Prostate gland (tissue), 2 donors: ENCODE measurements around the gene TMEM108. TPM values are rescaled to one million over a fixed set of nuclear protein-coding genes. Genes with fewer than 3 reads are reported as not detected.

Experiments used
- DNase-seq: peaks from one replicate; pipeline ENCODE4 v3.0.0-alpha.2; 2019; ENCODE audit warnings: low spot score
- H3K27ac ChIP-seq, 2 donors: fragments of 200-600 bp; sonication (generic); 2 replicates each; pipeline ENCODE4 v1.5.1; 2017 to 2019
- H3K27me3 ChIP-seq: fragments of 200-600 bp; sonication (generic); replicated peaks from 2 replicates; pipeline ENCODE4 v1.5.1; 2019; ENCODE audit not compliant: insufficient read depth
- H3K36me3 ChIP-seq, 2 donors: fragments of 200-600 bp; sonication (generic); 1 replicate in 1 of 2; 2 replicates in 1 of 2; pipeline versions ENCODE4 v1.5.1 to v1.8.1; 2017 to 2019
- H3K4me1 ChIP-seq: fragments of 200-600 bp; sonication (generic); replicated peaks from 2 replicates; pipeline ENCODE4 v1.5.1; 2019
- H3K4me3 ChIP-seq, 2 donors: fragments of 200-600 bp; sonication (generic); 2 replicates each; pipeline ENCODE4 v1.5.1; 2017 to 2019
- H3K9me3 ChIP-seq: fragments of 200-600 bp; sonication (generic); 2 replicates; pipeline ENCODE4 v1.5.1; 2017
- CTCF ChIP-seq, 4 experiments: fragments of 200-600 bp in 2 of 4; fragments of 450-650 bp in 2 of 4; sonication (generic) in 2 of 4; IDR thresholded peaks; 1 replicate in 3 of 4; 2 replicates in 1 of 4; pipeline ENCODE4 v1.5.1; 2016 to 2019; ENCODE audit warnings: antibody characterized with exemption in 4 of 4, mild to moderate bottlenecking in 2 of 4, moderate library complexity in 2 of 4
- POLR2A ChIP-seq: fragments of 450-650 bp; IDR thresholded peaks from one replicate; pipeline ENCODE4 v1.6.1; 2016; ENCODE audit warnings: antibody characterized with exemption, mild to moderate bottlenecking
- POLR2AphosphoS5 ChIP-seq: sonication (generic); formaldehyde crosslinking; IDR thresholded peaks from one replicate; pipeline ENCODE4 v1.6.1; 2017; ENCODE audit warnings: antibody characterized with exemption
- WGBS: methylation state at CpG from one replicate; pipeline ENCODE4 v1.1.5; 2018; 5-methylcytosine and 5-hydroxymethylcytosine counted together
- intact Hi-C: fragments of 100-400 bp; cut with DNase I; formaldehyde crosslinking; loops from one replicate; pipeline ENCODE4 v1.14.2; 2022
- total RNA-seq, 2 donors: library from RNA; depleted of rRNA; stranded (reverse); fragments of >200 nt; gene quantifications; one replicate each; pipeline ENCODE4 v1.1.0, GENCODE V29; 2016

TMEM108 gene
- total RNA-seq, 2 donors from 2014 or later = 8.1 TPM; not detected in 1

- Histone ChIP-seq H3K36me3 (no peaks in the 10 kb centered on the region), H3K27me3 (no peaks in the 10 kb centered on the region), H3K9me3 (no peaks in the 10 kb centered on the region), H3K27ac (no peak overlapping the region), H3K4me3 (no peak overlapping the region), H3K4me1 (no peaks in the 10 kb centered on the region)
- no peak for TF ChIP-seq CTCF (IDR thresholded peaks at IDR 0.05)
- no peak for TF ChIP-seq POLR2A
- TF ChIP-seq POLR2AphosphoS5 = no peak
- 68% methylated on average over 2 of the region's 2 CpGs for WGBS
- DNase-seq = no peak
- intact Hi-C loops = no loop called here
Observed at GRCh38 chr3:133211449-133211848, 173.3 kb downstream of the TMEM108 start.

GRCh38 chr3:133211856-133212255 is 173.7 kb downstream of the TMEM108 start:
- Histone ChIP-seq H3K27me3 (no peaks in the 10 kb centered on the region), H3K9me3 (no peaks in the 10 kb centered on the region), H3K36me3 (no peaks in the 10 kb centered on the region), H3K4me1 (no peaks in the 10 kb centered on the region), H3K4me3 (no peak overlapping the region), H3K27ac (no peak overlapping the region)
- intact Hi-C loops = no loop called here
- no peak for TF ChIP-seq POLR2AphosphoS5
- TF ChIP-seq CTCF (IDR thresholded peaks at IDR 0.05) = no peak
- TF ChIP-seq POLR2A = no peak
- no peak for DNase-seq

GRCh38 chr3:133213937-133214336 is 175.7 kb downstream of the TMEM108 start:
- H3K27me3 ChIP-seq = no peaks in the 10 kb centered on the region
- intact Hi-C loops = no loop called here

GRCh38 chr3:133227813-133228212 is 189.6 kb downstream of the TMEM108 start:
- Histone ChIP-seq H3K4me3 (no peak overlapping the region), H3K27ac (no peak overlapping the region), H3K4me1 (no peaks in the 10 kb centered on the region), H3K27me3 (no peaks in the 10 kb centered on the region), H3K9me3 (no peaks in the 10 kb centered on the region), H3K36me3 (no peaks in the 10 kb centered on the region)
- TF ChIP-seq POLR2A (no peak), CTCF (IDR thresholded peaks at IDR 0.05) (no peak), POLR2AphosphoS5 (no peak)
- intact Hi-C loops = no loop called here
- no peak for DNase-seq
- 60% methylated on average over 3 of the region's 3 CpGs for WGBS

More at GRCh38 chr3:133213937-133214336, 175.7 kb downstream of the TMEM108 start:
- Histone ChIP-seq H3K4me1 (no peaks in the 10 kb centered on the region), H3K27ac (no peak overlapping the region), H3K9me3 (no peaks in the 10 kb centered on the region), H3K36me3 (no peaks in the 10 kb centered on the region), H3K4me3 (no peak overlapping the region)
- 71% methylated on average over 2 of the region's 2 CpGs for WGBS
- no peak for DNase-seq
- TF ChIP-seq CTCF (IDR thresholded peaks at IDR 0.05) (no peak), POLR2A (no peak), POLR2AphosphoS5 (no peak)

GRCh38 chr3:133230195-133230594 is 192.0 kb downstream of the TMEM108 start:
- intact Hi-C loops = no loop called here
- no peak for DNase-seq
- 74% methylated on average over 4 of the region's 4 CpGs for WGBS

More at GRCh38 chr3:133230195-133230594, 192.0 kb downstream of the TMEM108 start:
- Histone ChIP-seq H3K27me3 (no peaks in the 10 kb centered on the region), H3K9me3 (no peaks in the 10 kb centered on the region), H3K4me1 (no peaks in the 10 kb centered on the region), H3K27ac (no peak overlapping the region), H3K36me3 (no peaks in the 10 kb centered on the region), H3K4me3 (no peak overlapping the region)
- TF ChIP-seq CTCF (IDR thresholded peaks at IDR 0.05) = no peak
- no peak for TF ChIP-seq POLR2A
- TF ChIP-seq POLR2AphosphoS5 = no peak
